Peyer's patch (tissue), 4 donors: Measurements from ENCODE around the gene LGALSL. TPM values are rescaled to one million over a fixed set of nuclear protein-coding genes. Genes with fewer than 3 reads are reported as not detected.
"Not testable (repeated sequence)": the region's sequence is repeated elsewhere in the genome, so short reads cannot be mapped to it uniquely, and the experiment has no call there.

Experiments used
- DNase-seq, 3 donors: peaks; one replicate each; pipeline ENCODE4 v3.0.0-alpha.2; 2017 to 2019
- H3K27ac ChIP-seq, 4 donors: fragments of 200-600 bp; sonication (generic); one replicate each; pipeline ENCODE4 v1.5.1; 2016 to 2019
- H3K27me3 ChIP-seq, 2 donors: fragments of 200-600 bp; sonication (generic); one replicate each; pipeline ENCODE4 v1.5.1; 2019
- H3K36me3 ChIP-seq, 3 donors: fragments of 200-600 bp; sonication (generic); one replicate each; pipeline ENCODE4 v1.5.1; 2016 to 2019
- H3K4me1 ChIP-seq, 4 donors: fragments of 200-600 bp; sonication (generic); one replicate each; pipeline ENCODE4 v1.5.1; 2016 to 2019
- H3K4me3 ChIP-seq, 4 donors: fragments of 200-600 bp; sonication (generic); 1 replicate in 3 of 4; 2 replicates in 1 of 4; pipeline ENCODE4 v1.5.1; 2016 to 2019; ENCODE audit warnings: mild to moderate bottlenecking in 1 of 4
- H3K9me3 ChIP-seq, 4 donors: fragments of 200-600 bp; sonication (generic); one replicate each; pipeline ENCODE4 v1.5.1; 2016 to 2019; ENCODE audit warnings: mild to moderate bottlenecking in 1 of 4
- POLR2A ChIP-seq, 2 donors: fragments of 450-650 bp; IDR thresholded peaks; one replicate each; pipeline ENCODE4 v1.5.1; 2017; ENCODE audit warnings: antibody characterized with exemption in 2 of 2, mild to moderate bottlenecking in 2 of 2, moderate library complexity in 2 of 2
- total RNA-seq, 4 donors: library from RNA; depleted of rRNA; stranded (reverse); fragments of >200 nt; gene quantifications; one replicate each; pipeline ENCODE4 v1.1.0, GENCODE V29; 2016
- TF ChIP-seq, protein P1 (sequence below), 6 experiments: fragments of 450-650 bp in 4 of 6; fragments of 200-600 bp in 2 of 6; sonication (generic) in 1 of 6; IDR thresholded peaks; one replicate each; pipeline ENCODE4 v1.5.1; 2017 to 2019; ENCODE audit warnings: antibody characterized with exemption in 6 of 6, mild to moderate bottlenecking in 3 of 6, moderate library complexity in 1 of 6

LGALSL gene
- total RNA-seq, 4 donors from 2014 or later: 17.8 to 56.1 (median 31.5) TPM

DNA sequence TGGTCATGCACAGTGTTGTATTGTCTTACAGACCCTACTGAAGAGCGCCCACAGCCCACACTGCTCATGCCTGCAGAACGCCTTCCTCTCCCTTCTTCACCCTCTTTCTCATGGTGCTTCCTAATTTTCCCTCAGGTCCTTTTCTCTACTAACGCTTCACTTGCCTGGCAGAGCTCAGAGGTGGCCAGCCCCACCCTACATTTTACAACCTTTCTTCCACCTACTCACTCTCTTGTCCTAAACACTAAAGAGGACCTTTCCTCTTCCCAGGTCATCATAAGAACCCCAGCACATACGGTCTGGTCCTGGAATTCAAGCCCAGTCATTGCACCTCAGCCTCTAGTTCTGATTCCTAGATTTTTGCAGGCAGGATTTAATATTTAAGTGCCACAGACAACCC, 11.7 kb upstream of the LGALSL start:
- Histone ChIP-seq H3K27ac (no peak overlapping the region), H3K27me3 (no peaks in the 10 kb centered on the region), H3K36me3 (no peaks in the 10 kb centered on the region), H3K4me1 (peaks cover 0 to 3% (median 0%) of the 10 kb centered on the region in 4 donors), H3K4me3 (no peak overlapping the region), H3K9me3 (no peaks in the 10 kb centered on the region)
- TF ChIP-seq, protein P1, sequence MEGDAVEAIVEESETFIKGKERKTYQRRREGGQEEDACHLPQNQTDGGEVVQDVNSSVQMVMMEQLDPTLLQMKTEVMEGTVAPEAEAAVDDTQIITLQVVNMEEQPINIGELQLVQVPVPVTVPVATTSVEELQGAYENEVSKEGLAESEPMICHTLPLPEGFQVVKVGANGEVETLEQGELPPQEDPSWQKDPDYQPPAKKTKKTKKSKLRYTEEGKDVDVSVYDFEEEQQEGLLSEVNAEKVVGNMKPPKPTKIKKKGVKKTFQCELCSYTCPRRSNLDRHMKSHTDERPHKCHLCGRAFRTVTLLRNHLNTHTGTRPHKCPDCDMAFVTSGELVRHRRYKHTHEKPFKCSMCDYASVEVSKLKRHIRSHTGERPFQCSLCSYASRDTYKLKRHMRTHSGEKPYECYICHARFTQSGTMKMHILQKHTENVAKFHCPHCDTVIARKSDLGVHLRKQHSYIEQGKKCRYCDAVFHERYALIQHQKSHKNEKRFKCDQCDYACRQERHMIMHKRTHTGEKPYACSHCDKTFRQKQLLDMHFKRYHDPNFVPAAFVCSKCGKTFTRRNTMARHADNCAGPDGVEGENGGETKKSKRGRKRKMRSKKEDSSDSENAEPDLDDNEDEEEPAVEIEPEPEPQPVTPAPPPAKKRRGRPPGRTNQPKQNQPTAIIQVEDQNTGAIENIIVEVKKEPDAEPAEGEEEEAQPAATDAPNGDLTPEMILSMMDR (IDR thresholded peaks at IDR 0.05): no peak
- TF ChIP-seq POLR2A (IDR thresholded peaks at IDR 0.05): no peak
- no peak for DNase-seq

DNA sequence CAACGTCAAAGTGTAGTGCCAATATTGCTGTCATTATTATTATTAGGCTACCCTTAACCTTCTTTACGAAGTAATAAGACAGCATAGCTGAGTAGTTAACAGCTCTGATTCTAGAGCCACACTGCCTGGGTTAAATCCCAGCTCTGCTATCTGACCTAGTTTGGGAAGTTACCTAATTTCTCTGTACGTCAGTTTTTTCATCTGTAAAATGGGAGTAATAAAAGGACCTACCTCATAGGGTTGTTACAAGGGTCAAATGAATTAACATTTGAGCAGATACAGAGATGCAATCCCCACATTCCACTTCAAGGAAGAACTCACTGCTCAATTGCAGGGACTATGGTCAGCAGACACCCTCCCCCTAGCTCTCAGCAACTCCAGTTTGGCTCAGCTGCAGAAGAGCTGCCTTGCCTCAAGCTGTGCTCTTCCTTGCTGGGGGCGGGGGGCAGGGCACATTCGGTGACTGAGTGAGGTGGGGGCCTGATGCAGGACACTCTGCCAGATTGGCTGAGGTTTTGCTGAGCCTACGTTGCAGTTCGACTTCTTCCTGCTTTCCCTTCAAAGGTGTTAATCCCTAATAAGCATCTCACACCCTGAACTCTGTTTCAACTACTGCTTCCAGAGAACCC, 11.0 kb upstream of the LGALSL start:
- Histone ChIP-seq H3K4me1 (peaks cover 0 to 3% (median 0%) of the 10 kb centered on the region in 4 donors), H3K9me3 (no peaks in the 10 kb centered on the region), H3K36me3 (no peaks in the 10 kb centered on the region), H3K4me3 (no peak overlapping the region), H3K27ac (no peak overlapping the region), H3K27me3 (no peaks in the 10 kb centered on the region)
- DNase-seq: no peak
- TF ChIP-seq, protein P1 (IDR thresholded peaks at IDR 0.05): no peak
- TF ChIP-seq POLR2A (IDR thresholded peaks at IDR 0.05): no peak

DNA sequence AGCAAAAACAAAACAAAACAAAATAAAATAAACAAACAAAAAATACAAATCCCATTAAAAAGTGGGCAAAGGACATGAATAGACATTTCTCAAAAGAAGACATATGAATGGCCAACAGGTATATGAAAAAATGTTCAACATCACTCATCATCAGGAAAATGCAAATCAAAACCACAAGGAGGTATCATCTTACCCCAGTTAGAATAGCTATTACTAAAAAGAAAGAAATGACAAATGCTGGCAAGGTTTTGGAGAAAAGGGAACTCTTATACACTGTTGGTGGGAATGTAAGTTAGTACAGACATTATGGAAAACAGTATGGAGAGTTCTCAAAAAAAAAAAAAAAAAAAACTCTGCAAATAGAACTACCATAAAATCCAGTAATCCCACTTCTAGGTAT, 8.0 kb upstream of the LGALSL start:
- H3K27ac ChIP-seq, H3K36me3 ChIP-seq, DNase-seq, H3K27me3 ChIP-seq, H3K9me3 ChIP-seq, H3K4me3 ChIP-seq, H3K4me1 ChIP-seq: not testable (repeated sequence)

DNA sequence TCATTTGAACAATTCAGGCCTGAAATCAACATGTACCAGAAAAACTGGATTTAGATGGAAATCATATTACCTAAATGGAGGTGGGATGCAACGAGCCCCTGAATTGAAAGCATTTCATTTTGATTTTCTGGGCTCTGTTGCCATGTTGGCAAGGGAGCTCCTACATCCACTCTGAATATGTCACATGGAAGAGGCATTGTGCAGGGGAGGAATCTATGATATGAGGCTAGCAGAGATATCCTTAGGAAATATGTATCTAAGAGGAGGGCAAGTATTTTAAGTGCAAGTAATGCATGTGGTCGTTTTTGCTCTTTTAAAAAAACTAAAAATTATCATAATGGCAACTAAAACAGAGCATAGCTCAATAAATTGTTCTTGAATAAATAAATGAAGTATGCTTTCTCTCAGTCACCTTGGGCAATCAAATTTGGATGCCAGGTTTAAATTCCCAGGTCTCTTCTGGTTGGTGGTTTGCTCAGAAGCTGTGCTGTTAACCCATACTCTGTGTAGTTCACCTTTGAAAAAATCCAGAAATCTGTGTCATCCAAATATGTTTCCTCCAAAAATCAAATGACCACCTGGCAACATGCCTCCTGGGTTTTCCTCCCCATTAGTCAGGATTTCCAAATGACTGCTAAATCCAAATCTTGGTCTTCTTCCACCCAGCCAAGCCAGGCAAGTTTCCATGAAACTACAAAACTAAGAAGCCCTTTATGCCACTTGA, 6.5 kb upstream of the LGALSL start:
- Histone ChIP-seq H3K36me3 (no peaks in the 10 kb centered on the region), H3K27ac (no peak overlapping the region), H3K4me3 (no peak overlapping the region), H3K9me3 (no peaks in the 10 kb centered on the region), H3K27me3 (no peaks in the 10 kb centered on the region), H3K4me1 (no peaks in the 10 kb centered on the region)
- DNase-seq: no peak
- TF ChIP-seq, protein P1 (IDR thresholded peaks at IDR 0.05): no peak
- TF ChIP-seq POLR2A (IDR thresholded peaks at IDR 0.05): no peak

DNA sequence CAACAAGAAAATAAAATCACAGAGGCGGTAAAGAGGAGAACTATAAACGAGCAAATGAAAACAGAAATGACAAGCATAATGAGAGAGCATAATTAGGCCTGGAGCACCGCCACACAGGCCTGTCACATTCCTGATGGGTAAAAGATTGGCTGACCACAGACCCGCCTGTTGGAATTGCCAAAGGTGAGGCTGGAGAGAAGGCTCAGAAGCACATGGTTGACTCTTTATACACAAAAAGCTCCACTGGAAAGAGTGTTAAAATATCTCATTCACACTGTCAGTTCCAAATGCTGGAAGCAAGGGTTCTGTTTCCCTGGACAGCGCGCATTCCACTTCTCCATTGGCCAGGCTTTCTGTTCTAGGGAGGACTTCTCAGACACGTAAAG, 5.9 kb upstream of the LGALSL start:
- no peak overlapping the region for H3K4me3 ChIP-seq
- H3K27ac ChIP-seq: no peak overlapping the region
- no peaks in the 10 kb centered on the region for H3K9me3 ChIP-seq
- no peaks in the 10 kb centered on the region for H3K27me3 ChIP-seq
- no peak for DNase-seq
- TF ChIP-seq POLR2A (IDR thresholded peaks at IDR 0.05): no peak
- TF ChIP-seq, protein P1 (IDR thresholded peaks at IDR 0.05): no peak
- no peaks in the 10 kb centered on the region for H3K36me3 ChIP-seq
- no peaks in the 10 kb centered on the region for H3K4me1 ChIP-seq

DNA sequence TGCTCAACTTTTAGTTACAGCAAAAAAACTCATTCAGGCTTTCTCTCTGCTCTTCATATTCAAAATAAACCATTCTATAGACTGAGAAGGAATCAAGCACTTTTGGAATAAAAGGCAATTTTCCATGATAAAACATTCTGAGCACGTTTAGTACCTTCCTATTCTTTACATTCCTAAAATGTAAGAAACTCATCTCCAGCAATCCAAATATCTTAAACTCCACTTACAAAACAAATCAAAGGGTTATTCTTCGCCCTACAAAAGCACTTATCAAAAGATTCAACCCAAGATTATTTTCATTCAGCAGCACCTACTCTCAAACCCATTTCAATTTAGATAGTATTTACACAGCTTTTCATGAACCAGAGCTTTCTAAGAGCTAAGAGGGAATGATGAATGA, 2.9 kb upstream of the LGALSL start:
- Histone ChIP-seq H3K9me3 (no peaks in the 10 kb centered on the region), H3K27ac (no peak overlapping the region), H3K4me3 (no peak overlapping the region), H3K27me3 (no peaks in the 10 kb centered on the region), H3K36me3 (peaks cover 0 to 2% (median 0%) of the 10 kb centered on the region in 3 donors), H3K4me1 (peaks cover 0 to 6% (median 0%) of the 10 kb centered on the region in 4 donors)
- TF ChIP-seq, protein P1 (IDR thresholded peaks at IDR 0.05): no peak
- no peak for TF ChIP-seq POLR2A (IDR thresholded peaks at IDR 0.05)
- DNase-seq: no peak
